H1 (cell line): Measurements from ENCODE around the gene ZNF254. TPM values are rescaled to one million over a fixed set of nuclear protein-coding genes. Genes with fewer than 3 reads are reported as not detected.

Experiments
- CTCF ChIA-PET: fragments of 300-600 bp; sonication (Branson Sonifier 250); formaldehyde crosslinking; loops from one replicate; lab custom pipeline; 2021; ENCODE audit not compliant: partially characterized antibody; lab: Charles Lee
- POLR2A ChIA-PET: fragments of 300-600 bp; sonication (Branson Sonifier 250); formaldehyde crosslinking; loops from one replicate; lab custom pipeline; 2021; ENCODE audit warnings: inconsistent platforms; ENCODE audit not compliant: partially characterized antibody; lab: Charles Lee
- DNase-seq, 2 experiments: peaks; one replicate each; pipeline versions ENCODE4 v3.0.0 to v3.0.0-alpha.2; 2010 to 2022; ENCODE audit warnings: low spot score in 2 of 2, low read depth in 1 of 2, mixed read lengths in 1 of 2
- FAIRE-seq: peaks from 2 replicates; lab custom pipeline; 2011; peaks lifted over from hg19 to GRCh38; lab: Jason Lieb, UNC
- H2AFZ ChIP-seq: 2 replicates; pipeline ENCODE4 v1.8.1; 2012; ENCODE audit warnings: low read length, inconsistent platforms
- H2AK5ac ChIP-seq: 2 replicates; pipeline ENCODE4 v1.6.1; 2013; ENCODE audit warnings: low read depth, low read length
- H2BK120ac ChIP-seq: replicated peaks from 2 replicates; pipeline ENCODE3; 2013; ENCODE audit warnings: low read depth, low read length, inconsistent platforms
- H2BK12ac ChIP-seq: 2 replicates; pipeline ENCODE4 v1.6.1; 2013; ENCODE audit warnings: low read depth, low read length
- H2BK15ac ChIP-seq: 2 replicates; pipeline ENCODE4 v1.6.1; 2013; ENCODE audit warnings: low read length
- H2BK20ac ChIP-seq: 2 replicates; pipeline ENCODE4 v1.6.1; 2013; ENCODE audit warnings: low read length
- H2BK5ac ChIP-seq: 2 replicates; pipeline ENCODE4 v1.6.1; 2013; ENCODE audit warnings: low read depth, low read length
- H3K14ac ChIP-seq: 2 replicates; pipeline ENCODE4 v1.6.1; 2013; ENCODE audit warnings: inconsistent platforms; ENCODE audit not compliant: insufficient read length
- H3K18ac ChIP-seq: 2 replicates; pipeline ENCODE4 v1.6.1; 2013; ENCODE audit warnings: low read length; ENCODE audit errors: extremely low read depth
- H3K23ac ChIP-seq: 2 replicates; pipeline ENCODE4 v1.6.1; 2013; ENCODE audit warnings: inconsistent platforms; ENCODE audit not compliant: insufficient read length
- H3K23me2 ChIP-seq: 2 replicates; pipeline ENCODE4 v1.6.1; 2013; ENCODE audit warnings: low read depth, low read length
- H3K27ac ChIP-seq: 2 replicates; pipeline ENCODE4 v1.6.1; 2011; ENCODE audit warnings: low read depth, low read length, inconsistent platforms
- H3K27me3 ChIP-seq, 4 experiments: replicated peaks in 1 of 4; 1 replicate in 1 of 4; 2 replicates in 3 of 4; pipeline versions ENCODE4 v1.6.1 to v1.8.1; 2011 to 2013; ENCODE audit warnings: low read length in 3 of 4, mild to moderate bottlenecking in 3 of 4, inconsistent platforms in 2 of 4, mixed read lengths in 2 of 4, moderate library complexity in 1 of 4; ENCODE audit not compliant: control insufficient read depth in 3 of 4, insufficient read depth in 3 of 4; ENCODE audit errors: extremely low read depth in 1 of 4
- H3K36me3 ChIP-seq, 4 experiments: 2 replicates each; pipeline versions ENCODE4 v1.6.1 to v1.8.1; 2011 to 2013; ENCODE audit warnings: mild to moderate bottlenecking in 4 of 4, low read length in 3 of 4, moderate library complexity in 2 of 4, control low read depth in 1 of 4, inconsistent platforms in 1 of 4; ENCODE audit not compliant: insufficient read depth in 4 of 4, control insufficient read depth in 2 of 4
- H3K4ac ChIP-seq: replicated peaks from 2 replicates; pipeline ENCODE3; 2013; ENCODE audit warnings: low read length, low read depth, mixed read lengths, inconsistent platforms; ENCODE audit not compliant: insufficient read length
- H3K4me1 ChIP-seq, 4 experiments: replicated peaks in 1 of 4; 1 replicate in 1 of 4; 2 replicates in 3 of 4; pipeline versions ENCODE4 v1.6.1 to v1.8.1; 2011 to 2013; ENCODE audit warnings: low read length in 3 of 4, inconsistent platforms in 2 of 4, mixed read lengths in 1 of 4; ENCODE audit not compliant: insufficient read depth in 4 of 4, control insufficient read depth in 3 of 4
- H3K4me2 ChIP-seq, 2 experiments: 2 replicates each; pipeline versions ENCODE4 v1.6.1 to v1.8.1; 2011 to 2013; ENCODE audit warnings: low read depth in 2 of 2, low read length in 2 of 2, control low read depth in 1 of 2, inconsistent platforms in 1 of 2, mild to moderate bottlenecking in 1 of 2; ENCODE audit not compliant: insufficient read depth in 1 of 2
- H3K4me3 ChIP-seq, 4 experiments: fragments of 200-600, 300-600 bp in 1 of 4; sonication (generic), shearing (Covaris generic), sonication (Bioruptor Twin) in 1 of 4; 2 replicates each; pipeline versions ENCODE4 v1.5.1 to v1.8.1; 2011 to 2016; ENCODE audit warnings: low read length in 4 of 4, low read depth in 3 of 4, control low read depth in 2 of 4, inconsistent platforms in 2 of 4, mild to moderate bottlenecking in 2 of 4, mixed read lengths in 1 of 4, moderate library complexity in 1 of 4; ENCODE audit not compliant: insufficient read depth in 2 of 4; ENCODE audit errors: extremely low read depth in 1 of 4
- H3K56ac ChIP-seq: replicated peaks from 2 replicates; pipeline ENCODE3; 2013; ENCODE audit warnings: low read depth, mild to moderate bottlenecking, mixed read lengths, low read length, inconsistent platforms; ENCODE audit not compliant: insufficient read length
- H3K79me1 ChIP-seq: 2 replicates; pipeline ENCODE4 v1.6.1; 2013; ENCODE audit warnings: low read depth, low read length, control low read depth
- H3K79me2 ChIP-seq, 2 experiments: 2 replicates each; pipeline versions ENCODE4 v1.6.1 to v1.8.1; 2012 to 2013; ENCODE audit warnings: low read length in 2 of 2, mild to moderate bottlenecking in 2 of 2, inconsistent platforms in 1 of 2; ENCODE audit not compliant: insufficient read depth in 2 of 2, control insufficient read depth in 1 of 2
- H3K9ac ChIP-seq, 4 experiments: replicated peaks in 1 of 4; 1 replicate in 1 of 4; 2 replicates in 3 of 4; pipeline versions ENCODE4 v1.6.1 to v1.8.1; 2011 to 2013; ENCODE audit warnings: low read depth in 3 of 4, low read length in 3 of 4, control low read depth in 2 of 4, mild to moderate bottlenecking in 2 of 4, moderate library complexity in 2 of 4, inconsistent platforms in 1 of 4; ENCODE audit errors: extremely low read depth in 1 of 4
- H3K9me3 ChIP-seq, 2 experiments: 2 replicates each; pipeline versions ENCODE4 v1.6.1 to v1.8.1; 2012 to 2013; ENCODE audit warnings: mild to moderate bottlenecking in 2 of 2, moderate library complexity in 2 of 2, control low read depth in 1 of 2, inconsistent platforms in 1 of 2, low read depth in 1 of 2, low read length in 1 of 2, mixed read lengths in 1 of 2; ENCODE audit not compliant: insufficient read depth in 2 of 2
- H4K20me1 ChIP-seq, 2 experiments: replicated peaks in 1 of 2; 2 replicates each; pipeline versions ENCODE3 to v1.8.1; 2011 to 2013; ENCODE audit warnings: inconsistent platforms in 2 of 2, low read length in 2 of 2, mild to moderate bottlenecking in 1 of 2; ENCODE audit not compliant: insufficient read depth in 2 of 2, control insufficient read depth in 1 of 2
- H4K5ac ChIP-seq: 2 replicates; pipeline ENCODE4 v1.6.1; 2013; ENCODE audit warnings: low read length, low read depth, mixed read lengths, inconsistent platforms; ENCODE audit not compliant: insufficient read length
- H4K8ac ChIP-seq: 2 replicates; pipeline ENCODE4 v1.8.0; 2013; ENCODE audit warnings: mild to moderate bottlenecking, moderate library complexity, low read length, inconsistent platforms; ENCODE audit not compliant: insufficient read depth; ENCODE audit errors: extremely low read depth
- H4K91ac ChIP-seq: replicated peaks from 2 replicates; pipeline ENCODE3; 2013; ENCODE audit warnings: low read length, mixed read lengths, inconsistent platforms; ENCODE audit not compliant: insufficient read length
- HDAC2 ChIP-seq, 2 experiments: fragments of 300-600 bp in 1 of 2; sonication (generic) in 1 of 2; IDR thresholded peaks; 2 replicates each; pipeline ENCODE4 v1.6.1; 2011 to 2012; ENCODE audit warnings: low read depth in 2 of 2, low read length in 2 of 2, mild to moderate bottlenecking in 2 of 2, moderate library complexity in 2 of 2, borderline replicate concordance in 1 of 2, inconsistent platforms in 1 of 2
- JUN ChIP-seq: IDR thresholded peaks from 2 replicates; pipeline ENCODE4 v1.6.1; 2011; ENCODE audit warnings: low read depth, mild to moderate bottlenecking, improper control_type of control experiment, low read length
- SP2 ChIP-seq: IDR thresholded peaks from 2 replicates; pipeline ENCODE4 v1.6.1; 2012; ENCODE audit warnings: mild to moderate bottlenecking, low read length, inconsistent platforms
- WGBS, 2 experiments: shearing (Covaris generic) in 1 of 2; methylation state at CpG; one replicate each; pipeline versions ENCODE4 v1.1.6 to v1.1.7; 2013 to 2015; ENCODE audit warnings: low lambda C conversion rate in 2 of 2, mixed read lengths in 2 of 2, inconsistent platforms in 1 of 2, low coverage in 1 of 2, missing lambda C conversion rate in 1 of 2; ENCODE audit not compliant: insufficient replicate concordance in 2 of 2, insufficient coverage in 1 of 2, insufficient read length in 1 of 2; ENCODE audit errors: extremely low coverage in 1 of 2, missing lambda C conversion rate in 1 of 2; 5-methylcytosine and 5-hydroxymethylcytosine counted together
- polyA plus RNA-seq, 7 experiments: library from polyadenylated mRNA; depleted of rRNA in 3 of 7; stranded (reverse) in 5 of 7; unstranded in 2 of 7; fragments of >200 nt in 5 of 7; fragments of 200-250 nt in 2 of 7; gene quantifications; 1 replicate in 5 of 7; 2 replicates in 1 of 7; 4 replicates in 1 of 7; pipeline versions ENCODE4 v1.2.1 to v1.2.3, GENCODE V29; 2011 to 2013; ENCODE audit warnings: missing spikeins in 2 of 7, mixed read lengths in 2 of 7
- total RNA-seq: library from RNA; stranded (reverse); fragmentation: NEBNext Ultra II Directional; extraction: Animal tissue kit (Norgen Biotek cat#: 25700); gene quantifications from 2 replicates; pipeline ENCODE4 v1.2.1, GENCODE V29; 2021

The ZNF254 gene
- total and polyA plus RNA-seq, 2 of the 8 experiments (the other 6 are each of a cell fraction or from before 2014, with no cell fraction given): 4.4 to 22.0 TPM

DNA sequence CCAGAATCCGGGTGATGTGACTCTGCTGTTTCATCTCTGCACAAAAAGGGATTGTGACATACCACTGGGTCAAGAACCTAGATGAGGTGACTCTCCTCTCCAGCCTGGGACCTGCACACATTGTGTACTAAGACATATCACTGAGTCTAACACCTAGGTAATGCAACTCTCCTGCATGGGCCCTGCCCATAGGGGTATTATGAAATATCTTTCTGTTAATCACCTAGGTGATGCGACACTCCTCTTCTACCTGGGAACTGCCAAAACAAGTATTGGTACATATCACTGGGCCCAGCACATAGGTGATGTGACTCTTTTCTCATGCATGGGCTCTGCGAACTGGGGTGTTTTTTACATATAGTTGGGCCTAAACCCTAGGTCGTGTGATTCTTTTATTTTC is 35.5 kb upstream of the ZNF254 start:
- no peak overlapping the region for H4K91ac ChIP-seq
- H3K4ac ChIP-seq: no peak overlapping the region
- TF ChIP-seq HDAC2 (IDR thresholded peaks at IDR 0.05; ENCODE audit: borderline replicate concordance in 1 of 2, low read depth in 2 of 2, low read length in 2 of 2) (no peak), JUN (no peak), SP2 (no peak)
- H2AK5ac ChIP-seq: no peak overlapping the region
- H2AFZ ChIP-seq: no peak overlapping the region
- H3K9ac ChIP-seq: no peak overlapping the region
- H3K27me3 ChIP-seq: no peaks in the 10 kb centered on the region
- no peak overlapping the region for H4K5ac ChIP-seq
- DNase-seq (no peak), FAIRE-seq (no peak)
- no peaks in the 10 kb centered on the region for H3K23me2 ChIP-seq
- H2BK120ac ChIP-seq: no peak overlapping the region
- ChIA-PET CTCF (no interaction called here), POLR2A (interaction anchor here (0.7 kb wide), 1 partner anchor 14 kb away, joined by 3 read pairs; no protein-coding TSS in a partner anchor)
- no peak overlapping the region for H3K23ac ChIP-seq
- H4K8ac ChIP-seq: no peak overlapping the region
- H2BK15ac ChIP-seq: no peak overlapping the region
- H2BK5ac ChIP-seq: no peak overlapping the region
- no peak overlapping the region for H3K4me2 ChIP-seq
- no peak overlapping the region for H3K14ac ChIP-seq
- H3K36me3 ChIP-seq: peaks cover 31 to 87% (median 71%) of the 10 kb centered on the region in 4 experiments
- H3K79me1 ChIP-seq: peaks cover 3% of the 10 kb centered on the region
- 92% methylated on average over 4 of the region's 4 CpGs; no CpG with 5 or more reads in 1 of the 2 experiments for WGBS, 2 experiments
- no peak overlapping the region for H3K27ac ChIP-seq
- H3K9me3 ChIP-seq: no peaks in the 10 kb centered on the region
- no peaks in the 10 kb centered on the region; a peak in 1 of 4 replicates for H3K79me2 ChIP-seq
- H3K18ac ChIP-seq: no peak overlapping the region
- no peak overlapping the region for H2BK12ac ChIP-seq
- no peak overlapping the region for H3K4me3 ChIP-seq
- no peak overlapping the region for H2BK20ac ChIP-seq
- no peak overlapping the region for H3K56ac ChIP-seq
- H3K4me1 ChIP-seq: no peaks in the 10 kb centered on the region
- H4K20me1 ChIP-seq: peaks cover 6 to 18% of the 10 kb centered on the region in 2 experiments
